Naive B cell (primary cell): Measurements from ENCODE around the gene DPRX. TPM values are rescaled to one million over a fixed set of nuclear protein-coding genes. Genes with fewer than 3 reads are reported as not detected.
A peak's percentile ranks its signal among the peaks of the same experiment; 100 is the strongest.
"Not testable (repeated sequence)": the region's sequence is repeated elsewhere in the genome, so short reads cannot be mapped to it uniquely, and the experiment has no call there.

Source experiments
- ATAC-seq, 2 donors: fragments of 150-1000 bp; cut with Tn5 transposase; 2 replicates each; pipeline ENCODE4 v1.10.0; 2021; ENCODE audit warnings: low read depth in 2 of 2, mild to moderate bottlenecking in 2 of 2, moderate library complexity in 2 of 2
- DNase-seq: peaks from one replicate; pipeline ENCODE4 v3.0.0; 2022
- H3K27ac Mint-ChIP-seq, 6 donors: one replicate each; pipeline ENCODE4 v1.8.0; 2020 to 2022; ENCODE audit warnings: mild to moderate bottlenecking in 6 of 6, mixed read lengths in 6 of 6, moderate library complexity in 5 of 6, inconsistent platforms in 2 of 6
- H3K27me3 Mint-ChIP-seq, 3 donors: one replicate each; pipeline ENCODE4 v1.8.0; 2021 to 2022; ENCODE audit warnings: mixed read lengths in 3 of 3, mild to moderate bottlenecking in 1 of 3
- H3K36me3 Mint-ChIP-seq, 2 donors: one replicate each; pipeline ENCODE4 v1.8.0; 2020 to 2022; ENCODE audit warnings: mixed read lengths in 2 of 2, inconsistent platforms in 1 of 2, mild to moderate bottlenecking in 1 of 2
- H3K4me1 Mint-ChIP-seq, 3 donors: one replicate each; pipeline ENCODE4 v1.8.0; 2020 to 2022; ENCODE audit warnings: mixed read lengths in 3 of 3, inconsistent platforms in 1 of 3, mild to moderate bottlenecking in 1 of 3, moderate library complexity in 1 of 3
- H3K4me3 Mint-ChIP-seq, 8 donors: one replicate each; pipeline ENCODE4 v1.8.0; 2020 to 2022; ENCODE audit warnings: mild to moderate bottlenecking in 8 of 8, mixed read lengths in 8 of 8, moderate library complexity in 8 of 8, inconsistent platforms in 2 of 8
- H3K9me3 Mint-ChIP-seq, 7 donors: one replicate each; pipeline ENCODE4 v1.8.0; 2020 to 2022; ENCODE audit warnings: mixed read lengths in 7 of 7, mild to moderate bottlenecking in 5 of 7, inconsistent platforms in 2 of 7, moderate library complexity in 1 of 7
- polyA plus RNA-seq, 6 donors: library from polyadenylated mRNA; unstranded; fragments of 300-500 nt; fragmentation: Illumina TruSeq; gene quantifications; one replicate each; pipeline ENCODE4 v1.2.3, GENCODE V29; 2021; ENCODE audit warnings: low read depth in 6 of 6

The DPRX gene
- polyA plus RNA-seq, 6 donors from 2014 or later: not detected

- H3K9me3 Mint-ChIP-seq: peaks cover 7 to 23% (median 13%) of the 10 kb centered on the region in 7 donors
- peaks cover 3 to 8% of the 10 kb centered on the region in 2 donors for H3K36me3 Mint-ChIP-seq
- H3K4me1 Mint-ChIP-seq: no peaks in the 10 kb centered on the region
- ATAC-seq (no peak), DNase-seq (no peak)
- H3K27me3 Mint-ChIP-seq: no peaks in the 10 kb centered on the region
- H3K4me3 Mint-ChIP-seq: no peak overlapping the region
- no peak overlapping the region for H3K27ac Mint-ChIP-seq
These were observed 23.4 kb downstream of the DPRX start for GRCh38 chr19:53655042-53655665.

GRCh38 chr19:53657330-53657729 lies 25.5 kb downstream of the DPRX start:
- Mint-ChIP-seq H3K27me3 (no peaks in the 10 kb centered on the region), H3K27ac (no peak overlapping the region), H3K4me1 (no peaks in the 10 kb centered on the region), H3K36me3 (peaks cover 3 to 8% of the 10 kb centered on the region in 2 donors), H3K4me3 (no peak overlapping the region), H3K9me3 (peaks cover 7 to 30% (median 9%) of the 10 kb centered on the region in 7 donors)
- DNase-seq (no peak), ATAC-seq (no peak)

- Mint-ChIP-seq H3K27me3 (no peaks in the 10 kb centered on the region), H3K4me1 (no peaks in the 10 kb centered on the region), H3K27ac (no peak overlapping the region), H3K36me3 (peaks cover 3 to 8% of the 10 kb centered on the region in 2 donors), H3K4me3 (no peak overlapping the region), H3K9me3 (peaks cover 7 to 30% (median 9%) of the 10 kb centered on the region in 7 donors)
- DNase-seq (no peak), ATAC-seq (no peak)
These were observed 26.0 kb downstream of the DPRX start for GRCh38 chr19:53657778-53658177.

- no peak overlapping the region for H3K4me3 Mint-ChIP-seq
- no peaks in the 10 kb centered on the region for H3K27me3 Mint-ChIP-seq
- peaks cover 7 to 29% (median 10%) of the 10 kb centered on the region in 7 donors for H3K9me3 Mint-ChIP-seq
- ATAC-seq (no peak), DNase-seq (no peak)
- H3K4me1 Mint-ChIP-seq: no peaks in the 10 kb centered on the region
- H3K36me3 Mint-ChIP-seq: peaks cover 3 to 8% of the 10 kb centered on the region in 2 donors
- no peak overlapping the region for H3K27ac Mint-ChIP-seq
These were observed 27.5 kb downstream of the DPRX start for GRCh38 chr19:53659292-53659691.

GRCh38 chr19:53660584-53660983 lies 28.8 kb downstream of the DPRX start:
- Mint-ChIP-seq H3K36me3 (peaks cover 0 to 3% of the 10 kb centered on the region in 2 donors), H3K4me3 (no peak overlapping the region), H3K27me3 (no peaks in the 10 kb centered on the region), H3K4me1 (no peaks in the 10 kb centered on the region), H3K27ac (peak overlapping the region in 1 of 6 donors; percentile 6), H3K9me3 (peaks cover 4 to 16% (median 5%) of the 10 kb centered on the region in 7 donors)
- ATAC-seq (no peak), DNase-seq (no peak)

GRCh38 chr19:53662209-53662608 lies 30.4 kb downstream of the DPRX start:
- Mint-ChIP-seq H3K27me3 (no peaks in the 10 kb centered on the region), H3K9me3 (peaks cover 0 to 12% (median 3%) of the 10 kb centered on the region in 7 donors), H3K4me1 (no peaks in the 10 kb centered on the region), H3K4me3 (no peak overlapping the region), H3K36me3 (no peaks in the 10 kb centered on the region), H3K27ac (no peak overlapping the region)
- DNase-seq (no peak), ATAC-seq (no peak)

GRCh38 chr19:53664152-53664551 lies 32.4 kb downstream of the DPRX start:
- ATAC-seq (no peak), DNase-seq (no peak)
- H3K27me3 Mint-ChIP-seq: no peaks in the 10 kb centered on the region
- no peak overlapping the region for H3K4me3 Mint-ChIP-seq
- peaks cover 0 to 7% (median under 1%) of the 10 kb centered on the region in 7 donors for H3K9me3 Mint-ChIP-seq
- H3K27ac Mint-ChIP-seq: no peak overlapping the region
- no peaks in the 10 kb centered on the region for H3K36me3 Mint-ChIP-seq
- H3K4me1 Mint-ChIP-seq: no peaks in the 10 kb centered on the region

GRCh38 chr19:53664760-53665159 lies 33.0 kb downstream of the DPRX start:
- Mint-ChIP-seq H3K4me3 (no peak overlapping the region), H3K4me1 (no peaks in the 10 kb centered on the region), H3K36me3 (no peaks in the 10 kb centered on the region), H3K27me3 (no peaks in the 10 kb centered on the region), H3K9me3 (peaks cover 0 to 7% (median 0%) of the 10 kb centered on the region in 7 donors), H3K27ac (no peak overlapping the region)
- ATAC-seq: no peak
- DNase-seq: no peak

GRCh38 chr19:53666331-53666730 lies 34.5 kb downstream of the DPRX start:
- not testable (repeated sequence) for H3K36me3 Mint-ChIP-seq, H3K9me3 Mint-ChIP-seq, DNase-seq, H3K27ac Mint-ChIP-seq, ATAC-seq, H3K4me1 Mint-ChIP-seq, H3K4me3 Mint-ChIP-seq, H3K27me3 Mint-ChIP-seq

GRCh38 chr19:53668804-53669203 lies 37.0 kb downstream of the DPRX start:
- not testable (repeated sequence) for H3K36me3 Mint-ChIP-seq, H3K4me1 Mint-ChIP-seq, H3K27ac Mint-ChIP-seq, H3K27me3 Mint-ChIP-seq, ATAC-seq, H3K4me3 Mint-ChIP-seq, H3K9me3 Mint-ChIP-seq, DNase-seq

GRCh38 chr19:53670345-53670744 lies 38.5 kb downstream of the DPRX start:
- Mint-ChIP-seq H3K4me3 (no peak overlapping the region), H3K27ac (no peak overlapping the region), H3K4me1 (no peaks in the 10 kb centered on the region), H3K36me3 (no peaks in the 10 kb centered on the region), H3K27me3 (no peaks in the 10 kb centered on the region), H3K9me3 (peaks cover 0 to 4% (median 2%) of the 10 kb centered on the region in 7 donors)
- ATAC-seq: no peak
- DNase-seq: no peak

GRCh38 chr19:53671663-53672062 lies 39.9 kb downstream of the DPRX start:
- Mint-ChIP-seq H3K27ac (no peak overlapping the region), H3K4me1 (no peaks in the 10 kb centered on the region), H3K4me3 (no peak overlapping the region), H3K36me3 (no peaks in the 10 kb centered on the region), H3K27me3 (no peaks in the 10 kb centered on the region), H3K9me3 (peaks cover 0 to 5% (median 2%) of the 10 kb centered on the region in 7 donors)
- ATAC-seq (no peak), DNase-seq (no peak)
